HepG2 (cell line): Measurements from ENCODE around the gene HELLS. TPM values are rescaled to one million over a fixed set of nuclear protein-coding genes. Genes with fewer than 3 reads are reported as not detected.

Source experiments
- ATAC-seq: fragments of 200-7000 bp; cut with Tn5 transposase; 3 replicates; pipeline ENCODE4 v1.9.1; 2020; ENCODE audit warnings: mild to moderate bottlenecking, moderate library complexity
- BruUV-seq: library from RNA; stranded (reverse); fragments of 400-500 nt; replicated peaks from 2 replicates; lab custom pipeline; 2021; lab: Mats Ljungman, UMichigan
- CTCF ChIA-PET: fragments of 300-600 bp; formaldehyde crosslinking; extraction: SDS; loops from one replicate; lab custom pipeline; 2021; ENCODE audit warnings: low total read pairs, inconsistent platforms, low intra/inter-chr PET ratio; lab: Yijun Ruan, JAX
- POLR2A ChIA-PET: fragments of 350-600 bp; sonication (Branson Sonifier 250); formaldehyde crosslinking; loops from one replicate; lab custom pipeline; 2020; ENCODE audit warnings: antibody characterized with exemption, inconsistent platforms; lab: Yijun Ruan, JAX
- DNase-seq: peaks from one replicate; pipeline ENCODE4 v3.0.0-alpha.2; 2015; ENCODE audit warnings: low spot score
- FAIRE-seq: peaks from 3 replicates; lab custom pipeline; 2011; peaks lifted over from hg19 to GRCh38; lab: Jason Lieb, UNC
- H2AFZ ChIP-seq: one replicate; pipeline ENCODE4 v1.6.1; 2011; ENCODE audit warnings: low read length, inconsistent platforms
- H3K27ac ChIP-seq: fragments of 300-600 bp; 3 replicates; pipeline ENCODE4 v1.8.0; 2011; ENCODE audit warnings: mixed run types, mild to moderate bottlenecking, mixed read lengths, low read length, inconsistent platforms; ENCODE audit not compliant: insufficient read depth; ENCODE audit errors: extremely low read length
- H3K27me3 ChIP-seq, 2 experiments: fragments of 200-600 bp in 1 of 2; 2 replicates in 1 of 2; 3 replicates in 1 of 2; pipeline versions ENCODE4 v1.6.0 to v1.8.0; 2011; ENCODE audit warnings: low read length in 2 of 2, mild to moderate bottlenecking in 2 of 2, moderate library complexity in 2 of 2, inconsistent platforms in 1 of 2; ENCODE audit not compliant: insufficient read depth in 2 of 2, control insufficient read depth in 1 of 2
- H3K36me3 ChIP-seq, 2 experiments: fragments of 200-600 bp in 1 of 2; replicated peaks in 1 of 2; 2 replicates in 1 of 2; 3 replicates in 1 of 2; pipeline versions ENCODE4 v1.5.1 to v1.8.0; 2011; ENCODE audit warnings: low read length in 2 of 2, inconsistent platforms in 1 of 2; ENCODE audit not compliant: insufficient read depth in 2 of 2, control insufficient read depth in 1 of 2
- H3K4me1 ChIP-seq: 2 replicates; pipeline ENCODE4 v1.5.1; 2012; ENCODE audit warnings: low read length, inconsistent platforms; ENCODE audit not compliant: insufficient read depth
- H3K4me2 ChIP-seq: 2 replicates; pipeline ENCODE4 v1.6.0; 2011; ENCODE audit warnings: low read depth, low read length, inconsistent platforms
- H3K4me3 ChIP-seq, 3 experiments: fragments of 200-600 bp in 1 of 3; sonication (generic), shearing (Covaris generic) in 1 of 3; replicated peaks in 1 of 3; 2 replicates each; pipeline ENCODE4 v1.5.1; 2011 to 2016; ENCODE audit warnings: low read length in 3 of 3, inconsistent platforms in 2 of 3, low read depth in 2 of 3, mild to moderate bottlenecking in 2 of 3, control low read depth in 1 of 3, mixed read lengths in 1 of 3; ENCODE audit not compliant: insufficient read depth in 1 of 3
- H3K79me2 ChIP-seq: one replicate; pipeline ENCODE4 v1.6.1; 2011; ENCODE audit warnings: low read length, inconsistent platforms; ENCODE audit not compliant: insufficient read depth
- H3K9ac ChIP-seq: 2 replicates; pipeline ENCODE4 v1.6.0; 2011; ENCODE audit warnings: mild to moderate bottlenecking, low read depth, low read length, inconsistent platforms; ENCODE audit not compliant: insufficient read depth
- H3K9me3 ChIP-seq: 2 replicates; pipeline ENCODE4 v1.5.1; 2012; ENCODE audit warnings: mild to moderate bottlenecking, low read length
- H4K20me1 ChIP-seq: 2 replicates; pipeline ENCODE4 v1.6.0; 2011; ENCODE audit warnings: inconsistent platforms, mild to moderate bottlenecking, low read length, moderate library complexity; ENCODE audit not compliant: insufficient read depth
- GLI4 ChIP-seq: sonication (generic); formaldehyde crosslinking; IDR thresholded peaks from 2 replicates; pipeline ENCODE4 v1.5.1; 2020; ENCODE audit warnings: missing genetic modification reagents, mild to moderate bottlenecking, moderate library complexity, borderline replicate concordance
- PCBP1 ChIP-seq: fragments of 200-400 bp; formaldehyde crosslinking; IDR thresholded peaks from 2 replicates; pipeline ENCODE4 v1.6.1; 2017; ENCODE audit warnings: mild to moderate bottlenecking, low read depth, low read length, borderline replicate concordance
- RFXANK ChIP-seq: IDR thresholded peaks from 2 replicates; pipeline ENCODE4 v1.6.1; 2016
- RXRB ChIP-seq: IDR thresholded peaks from 2 replicates; pipeline ENCODE4 v1.6.1; 2016; ENCODE audit warnings: borderline replicate concordance, missing genetic modification reagents, missing compliant biosample characterization
- SETDB1 ChIP-seq: sonication (generic); formaldehyde crosslinking; IDR thresholded peaks from 2 replicates; pipeline ENCODE4 v1.5.1; 2020; ENCODE audit warnings: missing genetic modification reagents, mild to moderate bottlenecking, borderline replicate concordance
- ZNF567 ChIP-seq: sonication (generic); formaldehyde crosslinking; IDR thresholded peaks from 2 replicates; pipeline ENCODE4 v1.8.1; 2023; ENCODE audit warnings: mild to moderate bottlenecking, missing genetic modification reagents, borderline replicate concordance
- in situ Hi-C: cut with HindIII; loops from 2 replicates; pipeline ENCODE4 v1.10.0; 2017; ENCODE audit warnings: low pct_unique_long_range_greater_than_20kb; ENCODE audit not compliant: extremely low pct_ligation_motif_present
- intact Hi-C: fragments of 100-400 bp; cut with micrococcal nuclease; formaldehyde crosslinking; loops from one replicate; pipeline ENCODE4 v1.10.0; 2022; ENCODE audit not compliant: unreplicated experiment
- polyA plus RNA-seq, 8 experiments: library from polyadenylated mRNA; depleted of rRNA in 3 of 8; stranded (reverse) in 7 of 8; unstranded in 1 of 8; fragments of >200 nt; fragmentation: Illumina TruSeq in 4 of 8; extraction: Trizol in 4 of 8; gene quantifications; 2 replicates each; pipeline versions ENCODE4 v1.2.1 to v1.2.3, GENCODE V29; 2011 to 2016; ENCODE audit warnings: low read depth in 4 of 8, missing spikeins in 1 of 8, mixed read lengths in 1 of 8; ENCODE audit not compliant: insufficient read depth in 1 of 8
- total RNA-seq, 5 experiments: library from RNA; depleted of rRNA; stranded (reverse); fragments of >200 nt; fragmentation: Illumina TruSeq; extraction: Trizol; gene quantifications; 2 replicates each; pipeline ENCODE4 v1.2.3, GENCODE V29; 2016; ENCODE audit warnings: low read depth in 1 of 5
- TF ChIP-seq, protein P1 (sequence below), 2 experiments: sonication (generic) in 1 of 2; formaldehyde crosslinking in 1 of 2; IDR thresholded peaks; 2 replicates each; pipeline versions ENCODE4 v1.6.1 to v1.9.0; 2014 to 2022; ENCODE audit warnings: antibody characterized with exemption in 1 of 2, borderline replicate concordance in 1 of 2, inconsistent platforms in 1 of 2, low read depth in 1 of 2, missing genetic modification reagents in 1 of 2
- TF ChIP-seq, protein P2 (sequence below): sonication (generic); formaldehyde crosslinking; IDR thresholded peaks from 2 replicates; pipeline ENCODE4; 2020; ENCODE audit warnings: missing genetic modification reagents, mild to moderate bottlenecking, borderline replicate concordance
- TF ChIP-seq, protein P3 (sequence below): sonication (generic); formaldehyde crosslinking; IDR thresholded peaks from 2 replicates; pipeline ENCODE4 v1.8.0; 2022; ENCODE audit warnings: missing genetic modification reagents, mild to moderate bottlenecking, borderline replicate concordance
- TF ChIP-seq, protein P4 (sequence below): sonication (generic); formaldehyde crosslinking; IDR thresholded peaks from 2 replicates; pipeline ENCODE4 v1.5.1; 2020; ENCODE audit warnings: mild to moderate bottlenecking, missing genetic modification reagents

Gene HELLS
- total and polyA plus RNA-seq, 2 of the 13 experiments (the other 11 are each of a cell fraction or from before 2014, with no cell fraction given): 22.6 to 84.6 TPM

DNA sequence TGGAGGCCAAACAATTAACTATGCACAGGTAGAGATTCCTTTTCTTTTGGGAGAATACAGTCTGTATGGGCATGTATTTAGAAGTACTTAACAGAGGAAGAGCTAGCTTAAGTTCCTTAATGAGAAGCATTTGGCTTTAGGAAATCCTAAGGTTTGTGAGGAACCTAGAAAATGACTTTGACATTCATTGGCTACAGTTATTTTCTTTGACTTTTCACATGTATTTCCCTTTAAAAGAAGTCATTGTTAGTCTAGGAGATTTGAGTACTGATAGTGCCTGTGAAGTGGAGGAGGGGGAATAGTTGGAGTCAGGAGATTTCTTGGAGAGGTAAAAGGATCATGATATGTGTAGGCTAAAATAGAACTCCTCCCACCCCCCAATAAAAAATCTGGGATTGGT, 3.6 kb downstream of the HELLS start:
- no peak for FAIRE-seq
- intact Hi-C loops (no loop called here), in situ Hi-C loops (no loop called here)
- no peak overlapping the region for H2AFZ ChIP-seq
- POLR2A ChIA-PET: no interaction called here
- peaks cover 0 to 9% of the 10 kb centered on the region in 2 experiments; a peak in 1 of 5 replicates for H3K36me3 ChIP-seq
- peaks cover 42% of the 10 kb centered on the region for H3K79me2 ChIP-seq
- H3K4me2 ChIP-seq: 0 out of 2 replicates have a peak overlapping the region, but pooled peaks have one; percentile 18
- no peak overlapping the region for H3K4me3 ChIP-seq
- H3K4me1 ChIP-seq: peaks cover 26% of the 10 kb centered on the region
- H3K9me3 ChIP-seq: no peaks in the 10 kb centered on the region
- no peak overlapping the region for H3K9ac ChIP-seq
- H3K27ac ChIP-seq: no peak overlapping the region
- DNase-seq: no peak
- H4K20me1 ChIP-seq: no peaks in the 10 kb centered on the region
- BruUV-seq: no TSS peak
- ATAC-seq: no peak
- CTCF ChIA-PET: no interaction called here
- no peaks in the 10 kb centered on the region; a peak in 1 of 5 replicates for H3K27me3 ChIP-seq
- no peak for TF ChIP-seq GLI4 (CRISPR knock-in tag)
- no peak for TF ChIP-seq SETDB1 (CRISPR knock-in tag)
- TF ChIP-seq, protein P1, sequence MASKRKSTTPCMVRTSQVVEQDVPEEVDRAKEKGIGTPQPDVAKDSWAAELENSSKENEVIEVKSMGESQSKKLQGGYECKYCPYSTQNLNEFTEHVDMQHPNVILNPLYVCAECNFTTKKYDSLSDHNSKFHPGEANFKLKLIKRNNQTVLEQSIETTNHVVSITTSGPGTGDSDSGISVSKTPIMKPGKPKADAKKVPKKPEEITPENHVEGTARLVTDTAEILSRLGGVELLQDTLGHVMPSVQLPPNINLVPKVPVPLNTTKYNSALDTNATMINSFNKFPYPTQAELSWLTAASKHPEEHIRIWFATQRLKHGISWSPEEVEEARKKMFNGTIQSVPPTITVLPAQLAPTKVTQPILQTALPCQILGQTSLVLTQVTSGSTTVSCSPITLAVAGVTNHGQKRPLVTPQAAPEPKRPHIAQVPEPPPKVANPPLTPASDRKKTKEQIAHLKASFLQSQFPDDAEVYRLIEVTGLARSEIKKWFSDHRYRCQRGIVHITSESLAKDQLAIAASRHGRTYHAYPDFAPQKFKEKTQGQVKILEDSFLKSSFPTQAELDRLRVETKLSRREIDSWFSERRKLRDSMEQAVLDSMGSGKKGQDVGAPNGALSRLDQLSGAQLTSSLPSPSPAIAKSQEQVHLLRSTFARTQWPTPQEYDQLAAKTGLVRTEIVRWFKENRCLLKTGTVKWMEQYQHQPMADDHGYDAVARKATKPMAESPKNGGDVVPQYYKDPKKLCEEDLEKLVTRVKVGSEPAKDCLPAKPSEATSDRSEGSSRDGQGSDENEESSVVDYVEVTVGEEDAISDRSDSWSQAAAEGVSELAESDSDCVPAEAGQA (IDR thresholded peaks at IDR 0.05; ENCODE audit: low read depth): no peak
- TF ChIP-seq, protein P1 (CRISPR knock-in tag; IDR thresholded peaks at IDR 0.05; ENCODE audit: borderline replicate concordance): no peak
- no peak for TF ChIP-seq PCBP1
- TF ChIP-seq, protein P2, sequence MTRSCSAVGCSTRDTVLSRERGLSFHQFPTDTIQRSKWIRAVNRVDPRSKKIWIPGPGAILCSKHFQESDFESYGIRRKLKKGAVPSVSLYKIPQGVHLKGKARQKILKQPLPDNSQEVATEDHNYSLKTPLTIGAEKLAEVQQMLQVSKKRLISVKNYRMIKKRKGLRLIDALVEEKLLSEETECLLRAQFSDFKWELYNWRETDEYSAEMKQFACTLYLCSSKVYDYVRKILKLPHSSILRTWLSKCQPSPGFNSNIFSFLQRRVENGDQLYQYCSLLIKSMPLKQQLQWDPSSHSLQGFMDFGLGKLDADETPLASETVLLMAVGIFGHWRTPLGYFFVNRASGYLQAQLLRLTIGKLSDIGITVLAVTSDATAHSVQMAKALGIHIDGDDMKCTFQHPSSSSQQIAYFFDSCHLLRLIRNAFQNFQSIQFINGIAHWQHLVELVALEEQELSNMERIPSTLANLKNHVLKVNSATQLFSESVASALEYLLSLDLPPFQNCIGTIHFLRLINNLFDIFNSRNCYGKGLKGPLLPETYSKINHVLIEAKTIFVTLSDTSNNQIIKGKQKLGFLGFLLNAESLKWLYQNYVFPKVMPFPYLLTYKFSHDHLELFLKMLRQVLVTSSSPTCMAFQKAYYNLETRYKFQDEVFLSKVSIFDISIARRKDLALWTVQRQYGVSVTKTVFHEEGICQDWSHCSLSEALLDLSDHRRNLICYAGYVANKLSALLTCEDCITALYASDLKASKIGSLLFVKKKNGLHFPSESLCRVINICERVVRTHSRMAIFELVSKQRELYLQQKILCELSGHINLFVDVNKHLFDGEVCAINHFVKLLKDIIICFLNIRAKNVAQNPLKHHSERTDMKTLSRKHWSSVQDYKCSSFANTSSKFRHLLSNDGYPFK (CRISPR knock-in tag): no peak
- TF ChIP-seq, protein P3, sequence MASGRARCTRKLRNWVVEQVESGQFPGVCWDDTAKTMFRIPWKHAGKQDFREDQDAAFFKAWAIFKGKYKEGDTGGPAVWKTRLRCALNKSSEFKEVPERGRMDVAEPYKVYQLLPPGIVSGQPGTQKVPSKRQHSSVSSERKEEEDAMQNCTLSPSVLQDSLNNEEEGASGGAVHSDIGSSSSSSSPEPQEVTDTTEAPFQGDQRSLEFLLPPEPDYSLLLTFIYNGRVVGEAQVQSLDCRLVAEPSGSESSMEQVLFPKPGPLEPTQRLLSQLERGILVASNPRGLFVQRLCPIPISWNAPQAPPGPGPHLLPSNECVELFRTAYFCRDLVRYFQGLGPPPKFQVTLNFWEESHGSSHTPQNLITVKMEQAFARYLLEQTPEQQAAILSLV: no peak
- TF ChIP-seq, protein P4, sequence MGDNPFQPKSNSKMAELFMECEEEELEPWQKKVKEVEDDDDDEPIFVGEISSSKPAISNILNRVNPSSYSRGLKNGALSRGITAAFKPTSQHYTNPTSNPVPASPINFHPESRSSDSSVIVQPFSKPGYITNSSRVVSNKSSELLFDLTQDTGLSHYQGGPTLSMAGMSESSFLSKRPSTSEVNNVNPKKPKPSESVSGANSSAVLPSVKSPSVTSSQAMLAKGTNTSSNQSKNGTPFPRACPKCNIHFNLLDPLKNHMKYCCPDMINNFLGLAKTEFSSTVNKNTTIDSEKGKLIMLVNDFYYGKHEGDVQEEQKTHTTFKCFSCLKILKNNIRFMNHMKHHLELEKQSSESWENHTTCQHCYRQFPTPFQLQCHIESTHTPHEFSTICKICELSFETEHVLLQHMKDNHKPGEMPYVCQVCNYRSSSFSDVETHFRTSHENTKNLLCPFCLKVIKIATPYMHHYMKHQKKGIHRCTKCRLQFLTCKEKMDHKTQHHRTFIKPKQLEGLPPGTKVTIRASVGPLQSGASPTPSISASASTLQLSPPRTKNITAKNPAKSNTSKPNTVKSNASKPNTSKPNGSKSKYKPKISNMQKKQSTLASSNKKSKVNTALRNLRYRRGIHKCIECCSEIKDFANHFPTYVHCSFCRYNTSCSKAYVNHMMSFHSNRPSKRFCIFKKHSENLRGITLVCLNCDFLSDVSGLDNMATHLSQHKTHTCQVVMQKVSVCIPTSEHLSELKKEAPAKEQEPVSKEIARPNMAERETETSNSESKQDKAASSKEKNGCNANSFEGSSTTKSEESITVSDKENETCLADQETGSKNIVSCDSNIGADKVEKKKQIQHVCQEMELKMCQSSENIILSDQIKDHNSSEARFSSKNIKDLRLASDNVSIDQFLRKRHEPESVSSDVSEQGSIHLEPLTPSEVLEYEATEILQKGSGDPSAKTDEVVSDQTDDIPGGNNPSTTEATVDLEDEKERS (CRISPR knock-in tag): no peak
- TF ChIP-seq RXRB (CRISPR knock-in tag): no peak
- no peak for TF ChIP-seq RFXANK (CRISPR knock-in tag)
- TF ChIP-seq ZNF567: no peak
